Heart left ventricle (tissue), 13 donors: ENCODE data around the gene TTC22.

Experiments
- POLR2A ChIP-seq, 2 donors: fragments of 450-650 bp; IDR thresholded peaks; one replicate each; pipeline ENCODE4 v1.6.1; 2017; ENCODE audit warnings: antibody characterized with exemption in 2 of 2, mild to moderate bottlenecking in 2 of 2, moderate library complexity in 2 of 2
- TF ChIP-seq, protein P1 (sequence below), 12 donors: fragments of 200-600 bp; sonication (generic) in 4 of 12; IDR thresholded peaks; one replicate each; pipeline versions ENCODE4 v1.5.0 to v1.8.0; 2018 to 2022; ENCODE audit warnings: antibody characterized with exemption in 12 of 12, mild to moderate bottlenecking in 5 of 12
- donor health status: ischemic (EF 13 %, LVEDD 7.1; RV severe dilation, severe dysfunction).
- donor health status: DM: no; HTN: yes; CAD: no.
- donor health status: DM: no; HTN: no; CAD: no.
- donor health status: ischemic (EF 25% LVEDD 6.9; RV normal size, moderate dysfunction).
- donor health status: ischemic (EF 25% LVEDD 5.7; RV mildly dilated, moderate dysfunction).
- donor health status: ischemic (EF 35%, LVEDD 5.7; RV mildly dilated, moderate dysfunction).
- donor health status: nonischemic (EF 11% LVEDD 7.7; RV severe dilation, severe dysfunction).
- donor health status: DM: yes; HTN: yes; CAD: no.
- donor health status: PGD.
- donor health status: ischemic (EF 29% LVEDD 5.4; RV normal size, mild dysfunction).
- donor health status: nonischemic (EF 23%, LVEDD 6.1; RV moderate dilation, normal function).

DNA sequence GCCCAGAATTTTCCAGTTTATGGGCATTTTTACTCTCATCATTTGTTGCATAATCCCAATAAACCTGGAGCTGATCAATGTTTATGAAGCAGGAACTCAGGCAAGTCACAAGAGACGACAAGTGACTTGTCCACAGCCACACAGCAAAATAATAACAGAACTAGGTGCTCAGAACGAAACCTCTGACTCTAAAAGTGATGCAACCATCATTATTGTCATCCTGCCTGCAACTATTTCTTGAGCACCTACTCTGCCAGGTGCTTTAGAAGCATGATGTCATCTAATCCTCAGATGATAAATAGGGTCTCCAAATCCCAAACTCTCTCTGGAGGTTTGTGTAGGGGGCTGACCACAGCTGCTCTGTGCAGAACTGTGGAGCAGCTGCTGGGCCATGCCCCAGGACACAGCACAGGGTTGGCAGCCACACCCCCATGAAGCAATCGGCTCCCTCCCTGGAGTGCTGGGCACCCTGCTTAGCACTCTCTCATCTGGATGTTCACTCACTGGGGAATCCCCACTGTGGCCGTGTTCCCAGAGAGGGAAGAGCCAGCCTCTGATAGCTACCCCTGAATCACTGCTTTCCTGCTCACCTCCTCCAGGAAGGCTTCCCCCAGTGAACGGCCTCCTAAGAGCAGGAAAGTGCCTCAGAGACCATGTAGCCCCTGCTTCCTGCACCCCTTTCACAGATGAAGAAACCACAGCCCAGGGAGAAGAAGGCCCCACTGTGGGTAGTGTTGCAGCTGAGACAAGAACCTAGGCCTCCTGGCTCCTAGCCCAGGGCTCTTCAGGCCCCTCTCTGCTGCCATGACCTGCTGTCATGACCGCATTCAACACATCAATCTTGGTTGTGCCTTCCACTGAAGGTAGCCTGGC lies 2.1 kb downstream of the TTC22 start:
- no peak for TF ChIP-seq POLR2A (IDR thresholded peaks at IDR 0.05)
- TF ChIP-seq, protein P1, sequence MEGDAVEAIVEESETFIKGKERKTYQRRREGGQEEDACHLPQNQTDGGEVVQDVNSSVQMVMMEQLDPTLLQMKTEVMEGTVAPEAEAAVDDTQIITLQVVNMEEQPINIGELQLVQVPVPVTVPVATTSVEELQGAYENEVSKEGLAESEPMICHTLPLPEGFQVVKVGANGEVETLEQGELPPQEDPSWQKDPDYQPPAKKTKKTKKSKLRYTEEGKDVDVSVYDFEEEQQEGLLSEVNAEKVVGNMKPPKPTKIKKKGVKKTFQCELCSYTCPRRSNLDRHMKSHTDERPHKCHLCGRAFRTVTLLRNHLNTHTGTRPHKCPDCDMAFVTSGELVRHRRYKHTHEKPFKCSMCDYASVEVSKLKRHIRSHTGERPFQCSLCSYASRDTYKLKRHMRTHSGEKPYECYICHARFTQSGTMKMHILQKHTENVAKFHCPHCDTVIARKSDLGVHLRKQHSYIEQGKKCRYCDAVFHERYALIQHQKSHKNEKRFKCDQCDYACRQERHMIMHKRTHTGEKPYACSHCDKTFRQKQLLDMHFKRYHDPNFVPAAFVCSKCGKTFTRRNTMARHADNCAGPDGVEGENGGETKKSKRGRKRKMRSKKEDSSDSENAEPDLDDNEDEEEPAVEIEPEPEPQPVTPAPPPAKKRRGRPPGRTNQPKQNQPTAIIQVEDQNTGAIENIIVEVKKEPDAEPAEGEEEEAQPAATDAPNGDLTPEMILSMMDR (IDR thresholded peaks at IDR 0.05), result no peak
